ENCODE measurements around the gene SLC38A5. TPM values are rescaled to one million over a fixed set of nuclear protein-coding genes. Genes with fewer than 3 reads are reported as not detected.

The SLC38A5 gene
- total RNA-seq, 1 donor from 2014 or later: 2.6 TPM

- no peaks in the 10 kb centered on the region for H3K27me3 Mint-ChIP-seq (ENCODE audit: low read depth)
- peak overlapping the region; percentile 4 for H3K27ac Mint-ChIP-seq (ENCODE audit: unreplicated experiment)
- no peak overlapping the region for H3K4me3 Mint-ChIP-seq (ENCODE audit: unreplicated experiment)
- TF ChIP-seq, protein P1, sequence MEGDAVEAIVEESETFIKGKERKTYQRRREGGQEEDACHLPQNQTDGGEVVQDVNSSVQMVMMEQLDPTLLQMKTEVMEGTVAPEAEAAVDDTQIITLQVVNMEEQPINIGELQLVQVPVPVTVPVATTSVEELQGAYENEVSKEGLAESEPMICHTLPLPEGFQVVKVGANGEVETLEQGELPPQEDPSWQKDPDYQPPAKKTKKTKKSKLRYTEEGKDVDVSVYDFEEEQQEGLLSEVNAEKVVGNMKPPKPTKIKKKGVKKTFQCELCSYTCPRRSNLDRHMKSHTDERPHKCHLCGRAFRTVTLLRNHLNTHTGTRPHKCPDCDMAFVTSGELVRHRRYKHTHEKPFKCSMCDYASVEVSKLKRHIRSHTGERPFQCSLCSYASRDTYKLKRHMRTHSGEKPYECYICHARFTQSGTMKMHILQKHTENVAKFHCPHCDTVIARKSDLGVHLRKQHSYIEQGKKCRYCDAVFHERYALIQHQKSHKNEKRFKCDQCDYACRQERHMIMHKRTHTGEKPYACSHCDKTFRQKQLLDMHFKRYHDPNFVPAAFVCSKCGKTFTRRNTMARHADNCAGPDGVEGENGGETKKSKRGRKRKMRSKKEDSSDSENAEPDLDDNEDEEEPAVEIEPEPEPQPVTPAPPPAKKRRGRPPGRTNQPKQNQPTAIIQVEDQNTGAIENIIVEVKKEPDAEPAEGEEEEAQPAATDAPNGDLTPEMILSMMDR (IDR thresholded peaks at IDR 0.05): no peak
- peaks cover 14% of the 10 kb centered on the region for H3K36me3 Mint-ChIP-seq (ENCODE audit: low read depth)
- no peak for DNase-seq (ENCODE audit: low spot score)
- H3K4me1 Mint-ChIP-seq (ENCODE audit: low read depth): peaks cover 28% of the 10 kb centered on the region
- peaks cover 9% of the 10 kb centered on the region for H3K9me3 Mint-ChIP-seq (ENCODE audit: low read depth)
Measured at GRCh38 chrX:48478806-48479205, 8.7 kb upstream of the SLC38A5 start.

DNA sequence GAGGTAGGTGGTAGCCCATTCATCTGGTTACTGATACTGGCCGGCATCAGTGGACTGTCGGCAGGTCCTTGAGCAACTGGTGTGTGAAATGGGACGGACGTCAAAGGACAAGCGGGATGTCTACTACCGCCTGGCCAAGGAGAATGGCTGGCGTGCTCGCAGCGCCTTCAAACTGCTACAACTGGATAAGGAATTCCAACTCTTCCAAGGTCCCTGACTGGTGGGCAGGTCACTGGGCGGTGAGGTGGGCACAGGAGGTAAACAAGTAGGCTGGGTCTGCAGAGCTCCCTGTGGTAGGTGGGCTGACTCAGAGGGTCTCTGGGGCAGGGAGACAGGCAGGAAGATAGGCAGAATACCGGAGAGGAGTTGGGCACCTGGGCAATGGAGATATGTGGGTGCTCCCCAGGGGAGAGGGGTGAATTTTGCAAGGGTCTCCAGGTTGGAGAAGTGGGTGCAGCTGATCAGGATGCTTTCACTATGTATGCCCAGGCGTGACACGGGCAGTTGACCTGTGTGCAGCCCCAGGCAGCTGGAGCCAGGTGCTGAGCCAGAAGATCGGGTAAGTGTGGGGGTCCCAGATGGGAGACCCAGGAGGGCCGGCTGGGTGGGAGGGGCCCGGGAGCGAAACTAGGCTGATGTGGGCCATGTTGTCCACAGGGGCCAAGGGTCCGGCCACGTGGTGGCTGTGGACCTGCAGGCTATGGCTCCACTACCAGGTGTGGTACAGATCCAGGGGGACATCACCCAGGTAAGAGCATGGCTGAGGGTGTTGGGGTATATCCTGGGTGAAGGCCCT lies 8.1 kb upstream of the SLC38A5 start:
- H3K9me3 Mint-ChIP-seq (ENCODE audit: low read depth): peaks cover 9% of the 10 kb centered on the region
- peaks cover 33% of the 10 kb centered on the region for H3K4me1 Mint-ChIP-seq (ENCODE audit: low read depth)
- TF ChIP-seq, protein P1 (IDR thresholded peaks at IDR 0.05): no peak
- no peaks in the 10 kb centered on the region for H3K27me3 Mint-ChIP-seq (ENCODE audit: low read depth)
- H3K36me3 Mint-ChIP-seq (ENCODE audit: low read depth): peaks cover 14% of the 10 kb centered on the region
- no peak for DNase-seq (ENCODE audit: low spot score)
- peak overlapping the region; percentile 64 for H3K27ac Mint-ChIP-seq (ENCODE audit: unreplicated experiment)
- peak overlapping the region; percentile 96 for H3K4me3 Mint-ChIP-seq (ENCODE audit: unreplicated experiment)

DNA sequence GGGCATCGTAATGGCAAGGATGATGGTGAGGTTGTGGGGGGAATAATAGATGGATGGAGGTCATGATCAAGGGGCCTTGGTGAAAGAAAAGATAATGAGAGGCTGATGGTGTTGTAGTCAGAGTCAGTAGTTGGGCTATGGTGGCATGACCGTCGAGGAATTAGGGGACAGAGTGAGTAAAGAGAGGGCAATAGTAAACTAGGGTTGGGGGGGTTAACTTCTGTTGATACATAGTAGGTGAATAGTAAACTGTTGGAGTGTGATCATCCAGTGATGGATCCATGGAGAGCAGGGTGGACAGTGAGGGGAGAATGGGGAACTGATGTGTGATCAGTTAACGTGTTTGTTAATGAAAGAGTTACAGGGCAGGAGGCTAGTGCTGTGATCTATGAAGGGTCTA lies 6.9 kb upstream of the SLC38A5 start:
- Mint-ChIP-seq H3K27me3 (ENCODE audit: low read depth) (no peaks in the 10 kb centered on the region), H3K27ac (ENCODE audit: unreplicated experiment) (peak overlapping the region; percentile 95), H3K9me3 (ENCODE audit: low read depth) (peaks cover 11% of the 10 kb centered on the region), H3K4me3 (ENCODE audit: unreplicated experiment) (peak overlapping the region; percentile 96), H3K4me1 (ENCODE audit: low read depth) (peaks cover 39% of the 10 kb centered on the region), H3K36me3 (ENCODE audit: low read depth) (peaks cover 11% of the 10 kb centered on the region)
- DNase-seq (ENCODE audit: low spot score): no peak
- TF ChIP-seq, protein P1 (IDR thresholded peaks at IDR 0.05): no peak

DNA sequence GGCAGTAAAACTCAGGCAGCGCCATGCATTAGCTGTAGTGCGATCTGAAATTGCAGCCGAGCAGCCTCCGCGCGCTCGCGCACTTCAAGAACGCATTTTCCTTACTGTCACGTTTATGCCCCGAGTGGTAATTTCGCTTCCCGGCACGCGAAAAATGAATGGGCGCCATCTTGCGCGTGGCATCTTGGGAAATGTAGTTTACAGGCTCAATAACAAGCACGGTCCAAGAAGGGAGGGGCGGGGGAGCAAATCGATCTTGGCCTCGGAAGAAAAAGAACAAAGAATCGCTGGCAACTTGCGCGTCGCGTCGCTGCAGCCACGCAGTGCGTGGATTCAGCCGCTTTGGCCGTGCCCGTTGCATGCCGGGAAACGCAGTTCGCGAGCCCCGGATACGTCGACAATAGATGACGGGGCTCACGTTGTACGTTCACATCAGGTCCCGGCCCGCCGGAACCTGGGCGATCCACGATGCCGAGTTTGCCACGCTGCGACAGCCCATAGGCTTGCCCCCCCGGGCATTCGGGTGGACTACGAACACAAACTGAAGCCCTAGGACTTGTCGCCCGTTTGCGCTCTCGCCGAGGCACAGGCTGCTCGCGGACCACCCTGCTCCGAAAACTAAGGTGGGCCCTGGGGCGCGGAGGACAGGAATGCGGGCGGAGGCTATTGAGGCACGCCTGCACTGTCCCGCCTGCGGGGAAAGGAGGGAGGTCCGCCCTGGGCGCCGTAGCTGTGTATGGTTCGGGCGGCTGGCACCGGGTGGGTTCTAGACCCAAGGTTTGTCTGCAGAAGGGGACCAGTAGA lies 5.9 kb upstream of the SLC38A5 start, which contains the start of gene FTSJ1:
TSS of gene FTSJ1 (plus strand) at position 426 of the 804 bp plus-strand sequence. CDS start 1,849 bp downstream, outside the sequence.
- Mint-ChIP-seq H3K4me1 (ENCODE audit: low read depth) (peaks cover 39% of the 10 kb centered on the region), H3K27me3 (ENCODE audit: low read depth) (no peaks in the 10 kb centered on the region), H3K9me3 (ENCODE audit: low read depth) (peaks cover 11% of the 10 kb centered on the region), H3K4me3 (ENCODE audit: unreplicated experiment) (peak within 1 kb of the TSS; percentile 96), H3K36me3 (ENCODE audit: low read depth) (peaks cover 9% of the 10 kb centered on the region), H3K27ac (ENCODE audit: unreplicated experiment) (peak within 1 kb of the TSS; percentile 95)
- TF ChIP-seq, protein P1 (IDR thresholded peaks at IDR 0.05): no peak
- DNase-seq (ENCODE audit: low spot score): no peak

DNA sequence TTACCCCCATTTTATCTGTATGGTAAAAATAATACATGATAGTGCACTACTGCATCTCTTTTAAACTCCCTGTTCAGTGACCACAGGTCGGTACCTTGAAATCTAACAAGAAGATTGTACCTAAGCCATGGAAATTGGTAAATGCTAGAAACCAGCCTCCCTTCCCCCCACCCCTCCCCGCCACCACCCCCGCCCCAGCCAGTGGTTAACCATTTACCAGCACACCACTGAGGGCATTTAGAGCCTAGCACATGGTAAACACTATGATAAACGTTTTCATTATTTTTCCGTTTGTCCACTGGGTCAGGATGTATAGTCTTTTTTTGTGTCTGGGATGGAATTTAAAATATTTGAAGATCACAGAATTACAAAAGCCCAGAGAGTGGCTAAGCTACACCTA lies 5.2 kb upstream of the SLC38A5 start:
- DNase-seq (ENCODE audit: low spot score): no peak
- no peaks in the 10 kb centered on the region for H3K27me3 Mint-ChIP-seq (ENCODE audit: low read depth)
- peak overlapping the region; percentile 95 for H3K27ac Mint-ChIP-seq (ENCODE audit: unreplicated experiment)
- TF ChIP-seq, protein P1 (IDR thresholded peaks at IDR 0.05): no peak
- peak overlapping the region; percentile 96 for H3K4me3 Mint-ChIP-seq (ENCODE audit: unreplicated experiment)
- peaks cover 7% of the 10 kb centered on the region for H3K9me3 Mint-ChIP-seq (ENCODE audit: low read depth)
- H3K36me3 Mint-ChIP-seq (ENCODE audit: low read depth): peaks cover 5% of the 10 kb centered on the region
- peaks cover 39% of the 10 kb centered on the region for H3K4me1 Mint-ChIP-seq (ENCODE audit: low read depth)

Data from chondrocyte (in vitro differentiated cells).